DOHH2 (cell line): ENCODE results near the gene PCYOX1L.

Source experiments
- H3F3A ChIP-seq: fragments of 200-600 bp; sonication (generic), shearing (Covaris generic); 2 replicates; pipeline ENCODE4 v1.6.0; 2016; ENCODE audit warnings: antibody characterized with exemption, mild to moderate bottlenecking; ENCODE audit not compliant: control insufficient read depth, insufficient read depth
- H3K27ac ChIP-seq: fragments of 200-600 bp; sonication (generic); 2 replicates; pipeline ENCODE4 v1.5.1; 2014; ENCODE audit warnings: low read depth, mild to moderate bottlenecking, low read length, moderate library complexity
- H3K27me3 ChIP-seq: fragments of 200-600 bp; sonication (generic); 2 replicates; pipeline ENCODE4 v1.6.1; 2014; ENCODE audit warnings: mild to moderate bottlenecking, low read length, mixed read lengths; ENCODE audit not compliant: control insufficient read depth
- H3K36me3 ChIP-seq: fragments of 200-600 bp; sonication (generic); 2 replicates; pipeline ENCODE4 v1.6.1; 2014; ENCODE audit warnings: mild to moderate bottlenecking, low read length, moderate library complexity, mixed read lengths; ENCODE audit not compliant: control insufficient read depth
- H3K4me1 ChIP-seq: fragments of 200-600 bp; sonication (generic); 2 replicates; pipeline ENCODE4 v1.6.1; 2014; ENCODE audit warnings: mild to moderate bottlenecking, low read length, mixed read lengths; ENCODE audit not compliant: control insufficient read depth
- H3K4me2 ChIP-seq: fragments of 200-600 bp; sonication (generic); 2 replicates; pipeline ENCODE4 v1.6.0; 2014; ENCODE audit warnings: mild to moderate bottlenecking, low read length, moderate library complexity
- H3K4me3 ChIP-seq: fragments of 200-600 bp; sonication (generic); 2 replicates; pipeline ENCODE4 v1.5.1; 2014; ENCODE audit warnings: mild to moderate bottlenecking, low read length, mixed read lengths
- H3K79me2 ChIP-seq: fragments of 200-600 bp; sonication (generic); 2 replicates; pipeline ENCODE4 v1.6.1; 2014; ENCODE audit warnings: mild to moderate bottlenecking, low read length, mixed read lengths; ENCODE audit not compliant: control insufficient read depth
- H3K9me2 ChIP-seq: fragments of 200-600 bp; sonication (generic); replicated peaks from 2 replicates; pipeline ENCODE4 v1.6.1; 2014; ENCODE audit warnings: mild to moderate bottlenecking, low read length, mixed read lengths; ENCODE audit not compliant: control insufficient read depth
- H3K9me3 ChIP-seq: fragments of 200-600 bp; sonication (generic); 2 replicates; pipeline ENCODE4 v1.6.1; 2014; ENCODE audit warnings: antibody characterized with exemption, low read length, mixed read lengths; ENCODE audit not compliant: control insufficient read depth, insufficient read depth
- H4K20me1 ChIP-seq: fragments of 200-600 bp; sonication (generic); 2 replicates; pipeline ENCODE4 v1.6.0; 2014; ENCODE audit warnings: low read depth, mild to moderate bottlenecking, antibody characterized with exemption, low read length, moderate library complexity; ENCODE audit not compliant: control insufficient read depth, insufficient read depth
- EZH2phosphoT487 ChIP-seq: fragments of 200-600 bp; sonication (generic); IDR thresholded peaks from 2 replicates; pipeline ENCODE4 v1.6.1; 2017; ENCODE audit warnings: borderline replicate concordance, mild to moderate bottlenecking, antibody characterized with exemption, low read length, moderate library complexity, mixed read lengths
- TF ChIP-seq, protein P1 (sequence below): fragments of 200-600 bp; sonication (generic); IDR thresholded peaks from one replicate; pipeline ENCODE4 v1.5.1; 2014; ENCODE audit warnings: antibody characterized with exemption, mild to moderate bottlenecking, low read depth, low read length; ENCODE audit not compliant: poor library complexity, severe bottlenecking

PCYOX1L gene

DNA sequence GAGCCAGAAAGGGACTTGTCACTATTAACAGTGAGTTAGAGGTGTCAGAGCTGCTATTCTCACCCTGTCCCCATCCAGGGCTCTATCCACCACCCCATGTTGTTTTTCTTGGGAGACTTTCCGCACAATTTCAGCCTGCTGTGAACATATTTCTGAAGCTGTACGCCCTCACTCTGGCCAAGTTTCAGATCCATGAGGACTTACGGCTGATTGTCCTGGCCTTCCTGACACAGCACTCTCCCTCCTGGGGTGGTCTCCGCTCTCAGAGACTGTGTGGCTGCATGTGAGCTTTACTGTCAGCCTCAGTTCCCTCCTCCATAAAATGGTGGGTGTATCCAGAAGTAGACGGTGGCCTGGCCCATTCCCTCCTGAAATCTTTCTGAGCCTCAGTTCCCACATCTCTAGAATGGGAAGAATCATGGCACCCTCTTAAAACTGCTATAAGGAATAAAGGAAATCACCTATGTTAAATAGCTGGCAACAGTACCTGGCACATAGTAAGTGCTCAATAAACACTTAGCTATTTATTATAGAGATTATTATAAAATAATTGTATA is 22.1 kb downstream of the PCYOX1L start:
- Histone ChIP-seq H3K9me3 (no peaks in the 10 kb centered on the region), H3K9me2 (no peaks in the 10 kb centered on the region), H3K36me3 (no peaks in the 10 kb centered on the region; the same call in 1 of the 2 replicates), H3K27me3 (no peaks in the 10 kb centered on the region), H3K4me3 (no peak overlapping the region), H3K27ac (no peak overlapping the region), H3K4me1 (no peaks in the 10 kb centered on the region), H3F3A (no peaks in the 10 kb centered on the region), H3K4me2 (no peak overlapping the region), H3K79me2 (no peaks in the 10 kb centered on the region), H4K20me1 (0 out of 2 replicates have a peak, but pooled peaks cover 3% of the 10 kb centered on the region)
- TF ChIP-seq EZH2phosphoT487 = no peak
- TF ChIP-seq, protein P1, sequence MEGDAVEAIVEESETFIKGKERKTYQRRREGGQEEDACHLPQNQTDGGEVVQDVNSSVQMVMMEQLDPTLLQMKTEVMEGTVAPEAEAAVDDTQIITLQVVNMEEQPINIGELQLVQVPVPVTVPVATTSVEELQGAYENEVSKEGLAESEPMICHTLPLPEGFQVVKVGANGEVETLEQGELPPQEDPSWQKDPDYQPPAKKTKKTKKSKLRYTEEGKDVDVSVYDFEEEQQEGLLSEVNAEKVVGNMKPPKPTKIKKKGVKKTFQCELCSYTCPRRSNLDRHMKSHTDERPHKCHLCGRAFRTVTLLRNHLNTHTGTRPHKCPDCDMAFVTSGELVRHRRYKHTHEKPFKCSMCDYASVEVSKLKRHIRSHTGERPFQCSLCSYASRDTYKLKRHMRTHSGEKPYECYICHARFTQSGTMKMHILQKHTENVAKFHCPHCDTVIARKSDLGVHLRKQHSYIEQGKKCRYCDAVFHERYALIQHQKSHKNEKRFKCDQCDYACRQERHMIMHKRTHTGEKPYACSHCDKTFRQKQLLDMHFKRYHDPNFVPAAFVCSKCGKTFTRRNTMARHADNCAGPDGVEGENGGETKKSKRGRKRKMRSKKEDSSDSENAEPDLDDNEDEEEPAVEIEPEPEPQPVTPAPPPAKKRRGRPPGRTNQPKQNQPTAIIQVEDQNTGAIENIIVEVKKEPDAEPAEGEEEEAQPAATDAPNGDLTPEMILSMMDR = no peak

GRCh38 chr5:149380466-149381121 is 22.7 kb downstream of the PCYOX1L start:
- TF ChIP-seq, protein P1 = no peak
- no peak for TF ChIP-seq EZH2phosphoT487
- no peaks in the 10 kb centered on the region for H3K79me2 ChIP-seq
- no peaks in the 10 kb centered on the region for H3K9me2 ChIP-seq
- no peaks in the 10 kb centered on the region for H3K9me3 ChIP-seq
- no peaks in the 10 kb centered on the region for H3F3A ChIP-seq
- H3K27ac ChIP-seq = no peak overlapping the region
- H3K4me1 ChIP-seq = no peaks in the 10 kb centered on the region
- H3K4me3 ChIP-seq = no peak overlapping the region
- H4K20me1 ChIP-seq = 0 out of 2 replicates have a peak, but pooled peaks cover 3% of the 10 kb centered on the region
- no peak overlapping the region for H3K4me2 ChIP-seq
- no peaks in the 10 kb centered on the region for H3K27me3 ChIP-seq
- no peaks in the 10 kb centered on the region for H3K36me3 ChIP-seq

GRCh38 chr5:149381261-149381985 is 23.6 kb downstream of the PCYOX1L start:
- TF ChIP-seq EZH2phosphoT487 = no peak
- TF ChIP-seq, protein P1 = no peak
- Histone ChIP-seq H3K27me3 (no peaks in the 10 kb centered on the region), H3K4me1 (no peaks in the 10 kb centered on the region), H3F3A (no peaks in the 10 kb centered on the region), H3K4me3 (no peak overlapping the region), H3K4me2 (no peak overlapping the region), H3K9me2 (no peaks in the 10 kb centered on the region), H4K20me1 (0 out of 2 replicates have a peak, but pooled peaks cover 3% of the 10 kb centered on the region), H3K79me2 (no peaks in the 10 kb centered on the region), H3K9me3 (no peaks in the 10 kb centered on the region), H3K36me3 (no peaks in the 10 kb centered on the region), H3K27ac (no peak overlapping the region)
